Neural crest cell (in vitro differentiated cells): ENCODE results near the gene TMEM115. TPM values are rescaled to one million over a fixed set of nuclear protein-coding genes. Genes with fewer than 3 reads are reported as not detected.

Experiments
- DNase-seq: peaks from one replicate; pipeline ENCODE4 v3.0.0; 2021; ENCODE audit warnings: low read depth, mixed read lengths, low spot score
- H3K27ac Mint-ChIP-seq: one replicate; pipeline ENCODE4 v1.8.0; 2021; ENCODE audit warnings: mild to moderate bottlenecking, mixed read lengths; ENCODE audit not compliant: unreplicated experiment
- H3K27me3 Mint-ChIP-seq: 2 replicates; pipeline ENCODE4 v1.8.0; 2021; ENCODE audit warnings: low read depth, mild to moderate bottlenecking, mixed read lengths
- H3K36me3 Mint-ChIP-seq: 2 replicates; pipeline ENCODE4 v1.8.0; 2021; ENCODE audit warnings: low read depth, mild to moderate bottlenecking, mixed read lengths
- H3K4me1 Mint-ChIP-seq: 2 replicates; pipeline ENCODE4 v1.8.0; 2021; ENCODE audit warnings: mixed read lengths
- H3K4me3 Mint-ChIP-seq: one replicate; pipeline ENCODE4 v1.8.0; 2021; ENCODE audit warnings: mild to moderate bottlenecking, mixed read lengths
- H3K9me3 Mint-ChIP-seq: 2 replicates; pipeline ENCODE4 v1.8.0; 2021; ENCODE audit warnings: mixed read lengths
- total RNA-seq: library from RNA; stranded (reverse); gene quantifications from 2 replicates; pipeline ENCODE4 v1.2.1, GENCODE V29; 2021
- TF ChIP-seq, protein P1 (sequence below): fragments of 200-600 bp; sonication (generic); conservative IDR thresholded peaks from 2 replicates; pipeline ENCODE4 v1.5.0; 2021; ENCODE audit warnings: antibody characterized with exemption, mild to moderate bottlenecking

Gene TMEM115
- total RNA-seq, 1 donor from 2014 or later, result 37.8 TPM

DNA sequence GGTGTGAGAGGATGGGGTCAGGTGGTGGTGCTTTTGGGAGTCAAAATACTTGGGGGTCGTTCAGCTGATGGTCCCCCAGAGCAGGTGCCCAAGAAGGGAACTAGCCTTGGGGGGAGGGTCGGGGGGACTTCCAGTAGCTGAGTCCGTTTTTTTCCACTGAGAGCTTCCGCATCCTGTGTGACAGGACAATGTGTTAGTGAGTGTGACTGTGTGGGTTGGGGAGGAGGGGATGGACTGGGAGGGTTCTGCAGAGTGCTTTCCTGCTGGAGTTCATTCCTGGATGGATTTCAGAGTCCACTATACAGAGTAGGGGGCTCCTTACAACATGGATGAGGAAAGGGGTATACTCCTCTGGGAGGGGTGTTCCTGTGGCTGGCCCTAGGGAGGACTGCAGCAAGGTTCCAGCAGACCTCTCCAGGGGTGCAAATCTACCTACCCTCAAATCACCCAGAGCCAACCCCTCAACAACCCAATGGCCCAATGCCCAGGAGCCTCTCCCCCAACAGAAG is 36.2 kb downstream of the TMEM115 start:
- H3K4me1 Mint-ChIP-seq, result peaks cover 58% of the 10 kb centered on the region
- TF ChIP-seq, protein P1, sequence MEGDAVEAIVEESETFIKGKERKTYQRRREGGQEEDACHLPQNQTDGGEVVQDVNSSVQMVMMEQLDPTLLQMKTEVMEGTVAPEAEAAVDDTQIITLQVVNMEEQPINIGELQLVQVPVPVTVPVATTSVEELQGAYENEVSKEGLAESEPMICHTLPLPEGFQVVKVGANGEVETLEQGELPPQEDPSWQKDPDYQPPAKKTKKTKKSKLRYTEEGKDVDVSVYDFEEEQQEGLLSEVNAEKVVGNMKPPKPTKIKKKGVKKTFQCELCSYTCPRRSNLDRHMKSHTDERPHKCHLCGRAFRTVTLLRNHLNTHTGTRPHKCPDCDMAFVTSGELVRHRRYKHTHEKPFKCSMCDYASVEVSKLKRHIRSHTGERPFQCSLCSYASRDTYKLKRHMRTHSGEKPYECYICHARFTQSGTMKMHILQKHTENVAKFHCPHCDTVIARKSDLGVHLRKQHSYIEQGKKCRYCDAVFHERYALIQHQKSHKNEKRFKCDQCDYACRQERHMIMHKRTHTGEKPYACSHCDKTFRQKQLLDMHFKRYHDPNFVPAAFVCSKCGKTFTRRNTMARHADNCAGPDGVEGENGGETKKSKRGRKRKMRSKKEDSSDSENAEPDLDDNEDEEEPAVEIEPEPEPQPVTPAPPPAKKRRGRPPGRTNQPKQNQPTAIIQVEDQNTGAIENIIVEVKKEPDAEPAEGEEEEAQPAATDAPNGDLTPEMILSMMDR, result no peak
- DNase-seq, result no peak
- no peaks in the 10 kb centered on the region for H3K27me3 Mint-ChIP-seq
- H3K27ac Mint-ChIP-seq, result no peak overlapping the region
- H3K9me3 Mint-ChIP-seq, result no peaks in the 10 kb centered on the region
- peak overlapping the region; percentile 94 for H3K4me3 Mint-ChIP-seq
- H3K36me3 Mint-ChIP-seq, result peaks cover 13% of the 10 kb centered on the region

DNA sequence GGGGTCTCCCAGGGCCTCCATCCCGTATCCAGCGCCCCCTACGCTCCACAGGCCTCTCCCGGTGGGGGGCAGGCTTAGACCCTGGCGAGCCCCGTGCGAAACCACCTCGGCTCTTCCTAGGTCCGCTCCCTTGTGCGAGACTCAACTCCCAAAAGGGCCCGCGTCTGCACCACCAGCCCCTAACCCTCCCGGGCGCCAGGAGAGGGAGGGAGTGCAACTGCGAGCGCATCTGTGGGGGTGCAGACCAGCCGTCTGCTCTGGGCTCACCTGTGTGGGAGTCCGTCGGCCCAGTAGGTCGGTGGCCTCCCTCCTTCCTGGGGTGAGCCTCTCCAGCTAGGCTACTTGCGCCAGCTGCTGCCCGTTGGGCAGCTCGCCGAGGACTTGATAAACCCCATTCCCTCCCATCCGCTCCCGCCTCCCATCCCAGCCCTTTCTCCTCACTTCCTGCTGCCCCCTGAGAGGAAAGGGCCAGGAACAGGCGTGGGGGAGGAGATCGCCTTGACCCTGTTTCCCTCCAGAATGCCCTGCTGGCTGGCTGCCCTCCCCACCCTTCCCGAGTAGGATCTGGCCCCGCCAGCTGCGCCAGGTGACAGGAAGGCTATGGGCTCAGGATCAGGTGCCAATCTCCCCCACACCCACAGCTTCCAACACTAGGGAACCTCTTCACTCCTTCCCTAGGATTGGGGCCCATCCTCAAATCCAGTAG is 36.8 kb downstream of the TMEM115 start, which contains the start of gene HYAL2:
TSS of gene HYAL2 (minus strand) at position 360 of the 706 bp plus-strand sequence. CDS start 2,256 bp downstream, outside the sequence.
- no peaks in the 10 kb centered on the region for H3K9me3 Mint-ChIP-seq

DNA sequence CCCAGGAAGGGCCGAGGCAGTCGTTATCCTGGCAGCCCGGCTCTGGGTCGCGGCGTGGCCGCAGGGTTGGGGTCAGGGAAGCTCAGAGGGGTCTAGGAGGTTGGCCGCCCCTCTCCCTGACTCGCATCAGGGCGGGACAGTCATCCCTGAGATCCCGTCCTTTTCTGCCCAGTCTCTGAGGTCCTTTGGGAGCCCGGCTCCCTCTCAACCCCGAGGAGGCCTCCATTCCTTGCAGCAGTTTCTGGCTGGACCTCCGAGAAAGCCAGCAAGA is 37.3 kb downstream of the TMEM115 start:
- Mint-ChIP-seq H3K27ac (peak overlapping the region; percentile 100), H3K4me3 (peak overlapping the region; percentile 94), H3K9me3 (no peaks in the 10 kb centered on the region), H3K27me3 (no peaks in the 10 kb centered on the region), H3K36me3 (peaks cover 10% of the 10 kb centered on the region), H3K4me1 (peaks cover 53% of the 10 kb centered on the region)
- TF ChIP-seq, protein P1, result no peak
- no peak for DNase-seq

More for the DNA sequence above, 36.8 kb downstream of the TMEM115 start, which contains the start of gene HYAL2:
- peak within 1 kb of the TSS; percentile 100 for H3K27ac Mint-ChIP-seq
- H3K4me3 Mint-ChIP-seq, result peak within 1 kb of the TSS; percentile 94
- H3K36me3 Mint-ChIP-seq, result peaks cover 10% of the 10 kb centered on the region
- H3K27me3 Mint-ChIP-seq, result no peaks in the 10 kb centered on the region
- no peak for DNase-seq
- H3K4me1 Mint-ChIP-seq, result peaks cover 56% of the 10 kb centered on the region
- TF ChIP-seq, protein P1, result no peak

DNA sequence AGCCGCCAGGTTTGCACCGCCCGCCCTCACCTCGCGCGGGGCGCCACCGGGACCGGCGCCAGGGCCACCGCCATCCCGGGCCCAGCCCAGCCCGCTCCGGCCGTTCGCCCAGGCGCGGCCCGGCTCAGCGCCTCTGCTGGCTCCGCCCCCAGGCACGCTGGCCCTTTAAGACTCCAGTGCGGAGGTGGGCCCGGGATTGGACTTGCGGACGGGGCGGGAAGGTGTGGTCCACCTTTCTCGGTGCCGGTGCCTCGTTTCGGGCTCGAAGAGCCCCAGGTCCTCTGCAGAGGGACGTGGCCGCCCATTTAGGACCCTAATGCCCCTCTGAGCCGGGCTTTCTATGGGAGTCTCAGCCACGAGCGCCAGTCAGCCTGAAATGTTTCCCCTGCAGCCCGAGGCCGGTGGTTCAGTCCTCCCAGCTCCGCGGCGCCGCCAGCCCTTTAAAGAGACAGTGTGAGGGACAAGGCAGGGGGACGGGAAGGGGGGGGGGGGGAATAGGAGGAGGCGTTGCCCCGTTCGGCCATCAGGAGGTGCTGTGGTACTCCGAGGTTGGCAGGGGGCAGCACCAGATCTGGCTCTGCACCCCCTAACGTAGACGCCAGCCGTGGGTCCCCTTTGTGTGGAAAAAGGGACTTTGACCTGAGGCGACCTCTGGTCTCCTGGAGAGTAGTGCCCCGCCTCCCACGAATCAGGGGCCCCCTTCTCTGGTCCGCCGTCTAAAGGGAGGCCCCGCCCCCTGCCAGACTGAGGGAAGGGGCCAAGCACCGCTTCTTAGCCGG is 37.8 kb downstream of the TMEM115 start:
- Mint-ChIP-seq H3K27ac (peak overlapping the region; percentile 100), H3K36me3 (peaks cover 12% of the 10 kb centered on the region), H3K27me3 (no peaks in the 10 kb centered on the region), H3K4me3 (peak overlapping the region; percentile 94), H3K4me1 (peaks cover 53% of the 10 kb centered on the region), H3K9me3 (no peaks in the 10 kb centered on the region)
- TF ChIP-seq, protein P1, result peak; percentile 73
- peak; percentile 85 for DNase-seq

DNA sequence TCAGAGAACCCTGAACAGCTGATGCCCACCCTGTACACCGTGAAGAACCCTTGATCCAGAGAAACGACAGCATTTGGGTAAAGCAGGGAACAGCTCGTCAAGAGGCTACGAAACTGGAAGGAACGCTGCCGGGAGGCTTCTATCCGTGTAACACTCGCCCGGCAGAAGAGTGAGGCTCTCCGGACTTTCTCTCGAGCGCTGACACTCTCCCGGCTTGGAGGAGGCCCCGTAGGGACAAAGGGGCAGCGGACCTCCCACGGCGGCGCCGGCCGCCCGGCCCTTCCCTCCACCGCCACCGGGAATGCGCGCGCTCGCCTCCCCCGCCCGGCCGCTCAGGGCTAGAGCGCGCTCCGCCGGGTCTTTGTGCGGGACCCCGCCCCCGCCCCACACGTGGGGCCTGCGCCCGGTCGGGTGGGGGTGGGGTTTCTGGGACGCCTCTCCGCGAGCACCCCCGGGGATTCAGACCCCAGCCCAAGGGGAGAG is 38.4 kb downstream of the TMEM115 start:
- DNase-seq, result peak; percentile 76
- Mint-ChIP-seq H3K27ac (peak overlapping the region; percentile 96), H3K36me3 (peaks cover 16% of the 10 kb centered on the region), H3K4me1 (peaks cover 53% of the 10 kb centered on the region), H3K4me3 (peak overlapping the region; percentile 99), H3K9me3 (no peaks in the 10 kb centered on the region), H3K27me3 (no peaks in the 10 kb centered on the region)
- TF ChIP-seq, protein P1, result no peak
